ENCODE measurements around the gene VN1R4.
"Not testable (repeated sequence)": the region's sequence is repeated elsewhere in the genome, so short reads cannot be mapped to it uniquely, and the experiment has no call there.

The VN1R4 gene, protein sequence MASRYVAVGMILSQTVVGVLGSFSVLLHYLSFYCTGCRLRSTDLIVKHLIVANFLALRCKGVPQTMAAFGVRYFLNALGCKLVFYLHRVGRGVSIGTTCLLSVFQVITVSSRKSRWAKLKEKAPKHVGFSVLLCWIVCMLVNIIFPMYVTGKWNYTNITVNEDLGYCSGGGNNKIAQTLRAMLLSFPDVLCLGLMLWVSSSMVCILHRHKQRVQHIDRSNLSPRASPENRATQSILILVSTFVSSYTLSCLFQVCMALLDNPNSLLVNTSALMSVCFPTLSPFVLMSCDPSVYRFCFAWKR

DNA sequence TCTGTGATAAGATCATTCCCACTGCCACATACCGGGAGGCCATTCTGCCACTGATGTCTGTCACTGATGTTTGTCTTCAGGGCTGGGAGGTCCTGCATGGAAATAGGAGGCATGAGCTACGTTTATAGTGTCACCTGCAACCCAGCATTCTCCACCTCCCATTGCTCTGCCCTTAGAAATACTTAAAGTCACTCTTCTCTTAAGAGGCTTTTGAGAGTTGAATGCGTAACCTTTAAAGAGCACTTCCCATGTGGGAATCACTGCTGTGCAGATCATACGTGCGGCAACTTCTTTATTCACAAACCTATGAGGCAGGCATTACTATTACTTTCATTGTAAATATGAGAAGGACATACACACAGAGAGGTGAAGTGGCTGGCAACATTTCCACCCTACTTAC is at the start of gene VN1R4:
TSS of gene VN1R4 (minus strand) at position 101 of the 400 bp plus-strand sequence. CDS start at position 43, 58 bp downstream.
- DNase-seq (ENCODE audit: low read depth) = not testable (repeated sequence)

DNA sequence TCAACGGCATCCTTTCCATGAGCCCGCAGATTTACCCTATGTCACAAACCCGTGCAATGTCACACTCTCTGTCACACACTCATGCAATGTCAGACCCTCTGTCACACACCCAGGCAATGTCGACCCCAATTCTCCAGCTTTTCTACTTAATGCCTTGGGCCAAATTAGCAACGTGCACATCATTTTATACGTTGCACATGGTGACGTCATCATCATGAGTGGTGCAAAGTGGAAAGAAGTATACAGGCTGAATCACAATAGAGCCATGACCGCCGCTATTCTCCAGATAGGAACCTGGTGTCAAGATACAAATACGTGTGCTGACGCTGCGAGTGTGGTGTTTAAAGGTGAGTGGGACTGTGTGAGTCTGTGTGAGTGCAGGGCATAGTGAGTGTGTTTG is 44.4 kb upstream of the VN1R4 start:
- DNase-seq (ENCODE audit: low read depth) = no peak

DNA sequence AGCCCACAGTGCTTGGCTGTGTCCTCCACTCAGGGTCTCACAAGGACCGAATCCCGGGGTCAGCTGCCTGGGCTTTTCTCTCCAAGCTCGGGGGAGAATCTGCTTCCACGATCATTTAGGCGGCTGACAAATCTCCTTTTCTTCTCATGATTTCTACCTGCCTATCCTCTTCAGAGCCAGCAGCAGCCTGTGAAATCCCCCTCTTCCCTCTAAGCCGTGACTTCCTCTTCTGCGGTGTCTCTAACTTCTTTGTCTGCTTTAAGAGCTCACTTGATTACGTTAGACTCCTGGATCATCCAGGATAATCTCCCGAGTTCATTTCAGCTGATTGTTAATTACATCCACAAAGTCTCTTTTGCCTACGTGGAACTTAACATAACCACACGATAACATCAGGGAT is 43.5 kb upstream of the VN1R4 start:
- no peak for DNase-seq (ENCODE audit: low read depth)

DNA sequence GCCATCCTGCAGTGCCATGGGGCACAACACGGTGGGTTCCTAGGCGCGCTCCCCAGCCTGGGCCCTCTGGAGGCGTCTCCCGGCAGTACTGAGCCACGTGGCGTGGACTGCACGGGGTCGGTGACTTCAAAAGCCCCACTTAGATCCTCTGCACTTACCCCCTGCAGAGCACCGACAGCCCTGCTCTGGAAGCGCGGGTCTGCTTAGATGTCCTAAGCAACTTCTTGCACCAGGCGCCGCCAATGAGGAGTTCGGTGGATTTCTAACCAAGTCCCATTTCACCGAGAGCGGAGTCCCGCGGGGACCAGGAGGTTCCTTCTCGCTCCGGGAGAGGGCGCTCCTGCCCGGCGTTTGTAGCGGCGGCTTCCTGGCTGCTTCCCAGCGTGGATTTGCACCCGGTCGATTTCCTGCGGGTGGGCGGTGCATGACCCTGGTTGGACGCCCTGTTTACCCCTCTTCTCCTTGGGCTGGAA is 40.9 kb upstream of the VN1R4 start:
- no peak for DNase-seq (ENCODE audit: low read depth)

DNA sequence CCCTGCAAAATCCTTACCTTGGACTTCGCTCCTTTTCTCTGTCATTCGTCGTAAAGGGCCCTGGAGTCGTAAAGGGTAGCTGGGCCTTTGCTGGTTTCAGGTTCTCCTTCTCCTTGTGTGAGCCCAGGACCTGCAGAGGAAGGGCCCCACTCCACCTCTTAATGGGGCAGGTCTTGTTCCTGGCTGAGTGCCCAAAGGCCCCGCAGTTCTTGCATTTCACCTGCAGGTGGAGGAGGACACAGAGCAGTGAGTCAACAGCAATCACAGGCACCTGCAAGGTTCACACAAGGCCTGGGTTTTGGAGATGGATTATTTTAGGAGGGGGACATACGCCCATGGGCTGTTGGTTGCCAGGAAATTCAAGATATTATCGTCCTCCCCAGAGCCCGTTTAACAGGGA is 33.8 kb upstream of the VN1R4 start:
- DNase-seq (ENCODE audit: low read depth) = not testable (repeated sequence)

DNA sequence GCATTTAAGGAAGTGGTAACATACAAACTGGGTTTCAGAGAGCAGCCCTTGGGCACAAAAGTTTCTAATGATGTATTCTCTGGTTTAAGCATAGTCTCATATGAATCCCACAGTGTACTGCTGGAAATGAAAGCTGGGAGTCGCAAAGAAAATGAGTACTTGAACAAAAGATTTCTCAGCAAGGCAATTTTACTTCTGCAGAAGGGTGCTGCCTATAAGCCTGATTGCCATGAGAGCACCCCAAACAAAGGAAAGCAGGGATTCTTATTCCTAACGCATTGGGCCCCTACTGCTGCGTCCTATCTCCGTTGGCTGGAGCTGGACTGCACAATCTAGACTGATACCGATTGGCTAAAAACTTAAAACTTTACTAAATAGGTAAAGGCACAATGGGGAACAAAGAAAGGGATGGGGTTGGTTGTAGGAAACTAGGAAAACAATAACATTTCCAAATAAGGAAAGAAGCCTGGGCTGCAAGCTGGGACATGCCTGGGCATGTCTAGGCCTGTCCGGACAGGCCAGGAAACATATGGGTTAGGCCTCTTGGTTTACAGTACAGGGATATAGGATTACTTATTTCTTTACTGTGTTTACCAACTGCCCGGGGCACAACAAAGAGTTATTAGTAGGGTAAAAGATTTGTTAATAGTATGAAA is 27.4 kb upstream of the VN1R4 start:
- no peak for DNase-seq (ENCODE audit: low read depth)

DNA sequence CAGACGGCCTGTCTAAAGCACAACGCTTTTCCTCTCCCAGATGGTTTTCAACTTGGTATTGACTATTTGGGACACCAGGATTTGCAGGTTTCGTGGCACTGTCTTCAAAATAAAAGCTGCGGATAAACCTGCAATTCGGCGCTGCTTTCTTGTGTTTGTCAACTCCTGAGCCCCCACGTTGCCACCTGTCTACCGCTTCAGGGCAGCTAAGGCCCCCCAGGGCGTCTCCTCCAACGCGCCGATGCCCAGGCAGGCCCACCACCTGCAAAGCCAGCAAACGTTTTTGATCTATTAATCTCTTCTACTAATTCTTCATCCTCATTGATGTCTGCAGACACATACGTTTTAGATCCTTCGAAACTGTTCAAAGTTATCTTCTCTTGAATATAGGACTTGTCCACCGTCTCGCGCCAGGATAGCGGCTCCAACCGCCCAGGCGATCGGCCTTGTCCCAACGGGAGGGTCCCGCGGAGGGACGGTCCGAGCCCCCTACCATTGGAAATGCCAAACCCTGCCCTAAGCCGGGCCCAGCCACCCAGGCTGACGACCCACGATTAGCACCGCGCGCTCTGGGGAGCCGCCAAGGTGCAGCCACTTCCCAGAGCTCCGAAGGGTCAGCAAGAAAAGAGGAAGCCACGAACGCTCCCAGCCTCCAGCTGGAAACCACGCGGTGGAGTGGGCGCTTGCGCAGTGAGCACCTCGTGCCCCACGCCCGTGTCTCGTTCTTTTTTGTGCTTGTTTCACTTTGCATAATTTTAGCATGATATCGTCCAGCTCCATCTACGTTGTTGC is 23.4 kb upstream of the VN1R4 start:
- DNase-seq (ENCODE audit: low read depth) = no peak

DNA sequence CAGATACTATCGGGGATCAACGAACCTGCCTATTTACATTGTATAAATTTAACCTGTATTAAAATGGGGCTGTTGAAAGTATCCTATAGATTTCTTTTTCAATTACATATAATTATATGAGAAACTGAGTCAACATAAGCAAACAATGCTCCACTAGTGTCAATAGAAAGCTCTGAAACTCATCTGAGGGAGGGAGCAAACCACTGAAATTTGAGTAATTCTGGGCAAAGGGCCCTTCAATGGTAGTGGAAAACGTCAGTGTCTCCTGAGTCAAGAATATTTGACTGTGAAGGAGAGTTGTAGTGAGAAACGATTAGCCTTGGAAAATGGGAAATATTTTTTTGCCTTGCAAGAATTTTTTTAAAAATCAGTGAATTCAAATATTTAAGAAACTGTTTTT is 17.6 kb upstream of the VN1R4 start:
- no peak for DNase-seq (ENCODE audit: low read depth)

DNA sequence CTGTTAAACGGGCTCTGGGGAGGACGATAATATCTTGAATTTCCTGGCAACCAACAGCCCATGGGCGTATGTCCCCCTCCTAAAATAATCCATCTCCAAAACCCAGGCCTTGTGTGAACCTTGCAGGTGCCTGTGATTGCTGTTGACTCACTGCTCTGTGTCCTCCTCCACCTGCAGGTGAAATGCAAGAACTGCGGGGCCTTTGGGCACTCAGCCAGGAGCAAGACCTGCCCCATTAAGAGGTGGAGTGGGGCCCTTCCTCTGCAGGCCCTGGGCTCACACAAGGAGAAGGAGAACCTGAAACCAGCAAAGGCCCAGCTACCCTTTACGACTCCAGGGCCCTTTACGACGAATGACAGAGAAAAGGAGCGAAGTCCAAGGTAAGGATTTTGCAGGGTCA is 14.4 kb upstream of the VN1R4 start:
- not testable (repeated sequence) for DNase-seq (ENCODE audit: low read depth)

DNA sequence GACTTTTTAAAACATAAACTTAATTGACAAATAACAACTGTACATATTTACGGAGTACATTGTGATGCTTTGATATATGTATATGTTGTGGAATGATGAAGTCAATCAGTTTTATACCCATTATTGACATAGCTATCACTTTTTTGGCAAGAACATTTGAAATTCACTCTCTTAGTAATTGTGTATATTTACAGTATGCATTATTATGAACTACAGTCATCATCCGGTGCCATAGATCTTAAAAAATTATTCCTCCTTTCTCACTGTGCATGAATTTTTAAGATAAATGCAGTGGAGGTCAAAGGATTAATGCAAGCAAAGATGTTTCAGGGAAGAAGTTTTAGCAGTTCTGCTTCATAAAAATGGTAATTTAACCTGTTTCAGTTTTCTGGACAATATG is 8.0 kb upstream of the VN1R4 start:
- no peak for DNase-seq (ENCODE audit: low read depth)

DNA sequence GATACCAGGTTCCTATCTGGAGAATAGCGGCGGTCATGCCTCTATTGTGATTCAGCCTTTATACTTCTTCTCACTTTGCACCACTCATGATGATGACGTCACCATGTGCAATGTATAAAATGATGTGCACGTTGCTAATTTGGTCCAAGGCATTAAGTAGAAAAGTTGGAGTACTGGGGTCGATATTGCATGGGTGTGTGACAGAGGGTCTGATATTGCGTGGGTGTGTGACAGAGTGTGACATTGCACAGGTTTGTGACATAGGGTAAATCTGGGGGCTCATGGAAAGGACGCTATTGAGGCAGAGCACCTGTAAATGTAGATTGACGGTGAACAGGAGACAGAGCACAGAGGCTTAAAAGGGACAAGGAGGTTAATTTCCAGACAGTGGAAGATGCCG is 4.5 kb upstream of the VN1R4 start:
- no peak for DNase-seq (ENCODE audit: low read depth)

DNA sequence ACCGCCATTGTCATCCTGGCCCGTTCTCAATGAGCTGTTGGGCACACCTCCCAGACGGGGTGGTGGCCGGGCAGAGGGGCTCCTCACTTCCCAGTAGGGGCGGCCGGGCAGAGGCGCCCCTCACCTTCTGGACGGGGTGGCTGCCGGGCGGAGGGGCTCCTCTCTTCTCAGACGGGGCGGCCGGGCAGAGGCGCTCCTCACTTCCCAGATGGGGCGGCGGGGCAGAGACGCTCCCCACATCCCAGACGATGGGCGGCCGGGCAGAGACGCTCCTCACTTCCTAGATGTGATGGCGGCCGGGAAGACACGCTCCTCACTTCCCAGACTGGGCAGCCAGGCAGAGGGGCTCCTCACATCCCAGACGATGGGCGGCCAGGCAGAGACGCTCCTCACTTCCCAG is 2.3 kb upstream of the VN1R4 start:
- DNase-seq (ENCODE audit: low read depth) = not testable (repeated sequence)

DNA sequence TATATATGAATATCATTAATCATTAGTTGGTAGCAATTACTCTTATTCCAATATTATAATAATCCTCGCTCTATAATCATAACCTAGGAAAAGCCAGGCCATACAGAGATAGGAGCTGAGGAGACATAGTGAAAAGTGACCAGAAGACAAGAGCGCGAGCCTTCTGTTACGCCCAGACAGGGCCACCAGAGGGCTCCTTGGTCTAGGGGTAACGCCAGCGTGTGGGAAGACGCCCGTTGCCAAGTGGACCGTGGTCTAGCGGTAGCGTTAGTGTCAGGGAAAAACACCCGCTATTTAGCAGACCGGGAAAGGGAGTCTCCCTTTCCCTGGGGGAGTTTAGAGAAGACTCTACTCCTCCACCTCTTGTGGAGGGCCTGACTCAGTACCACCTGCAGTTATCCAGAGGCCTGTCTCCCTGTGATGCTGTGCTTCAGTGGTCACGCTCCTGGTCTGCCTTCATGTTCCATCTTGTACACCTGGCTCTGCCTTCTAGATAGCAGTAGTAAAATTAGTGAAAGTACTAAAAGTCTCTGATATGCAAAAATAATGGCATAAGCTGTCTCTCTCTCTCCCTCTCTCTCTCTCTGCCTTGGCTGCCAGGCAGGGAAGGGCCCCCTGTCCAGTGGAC is 9.7 kb downstream of the VN1R4 start, which contains the start of gene VN1R2:
TSS of gene VN1R2 (plus strand) at position 578 of the 628 bp plus-strand sequence. CDS start 84 bp downstream, outside the sequence.
- DNase-seq (ENCODE audit: low read depth) = not testable (repeated sequence)

DNA sequence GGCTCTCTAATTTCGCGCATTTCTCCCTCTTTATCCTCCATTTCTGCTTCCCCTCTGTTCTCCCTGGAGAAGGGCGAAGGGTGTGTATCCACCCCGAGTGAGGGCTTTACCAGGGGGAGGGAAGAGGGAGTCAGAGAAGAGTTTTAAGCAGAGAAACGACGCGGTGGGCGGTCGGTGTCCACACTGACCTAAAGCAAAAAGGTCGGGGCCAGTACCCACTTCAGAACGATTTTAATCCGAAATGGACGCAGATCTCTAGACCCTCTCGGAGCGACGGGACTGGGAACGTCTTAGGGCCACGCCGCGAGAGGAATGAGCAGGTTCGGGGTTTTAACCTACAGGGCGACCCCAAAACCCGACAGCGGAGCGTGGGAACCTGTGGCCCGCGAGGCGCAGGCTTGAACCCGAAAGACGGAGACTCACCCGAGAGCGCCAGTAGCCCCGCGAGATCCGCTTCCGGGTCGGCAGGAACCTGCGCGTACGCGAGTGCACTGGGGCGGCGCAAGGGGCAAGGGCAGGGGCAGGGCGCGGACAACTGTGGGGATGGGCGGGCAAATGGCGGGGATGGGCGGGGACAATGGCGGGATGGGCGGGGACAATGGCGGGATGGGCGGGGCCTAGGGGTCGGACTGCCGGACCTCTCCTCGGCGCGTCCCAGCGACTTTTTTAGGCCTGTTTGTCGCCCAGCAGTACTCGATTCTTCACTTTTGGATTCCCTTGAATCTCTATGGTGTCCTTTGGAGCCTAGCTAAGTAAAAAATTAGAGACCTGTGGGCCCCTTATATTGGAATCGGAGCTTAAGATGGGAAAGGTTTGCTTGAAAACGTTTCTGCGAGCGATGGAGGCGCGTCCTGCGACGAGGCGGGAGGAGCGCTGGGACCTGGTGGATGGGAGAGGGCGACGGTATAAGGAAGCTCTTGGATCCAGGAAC is 12.8 kb downstream of the VN1R4 start, which contains the start of gene ZNF677:
TSS of gene ZNF677 (minus strand) at position 463 of the 931 bp plus-strand sequence. CDS start 3,323 bp downstream, outside the sequence.
- DNase-seq (ENCODE audit: low read depth) = peak; percentile 77

DNA sequence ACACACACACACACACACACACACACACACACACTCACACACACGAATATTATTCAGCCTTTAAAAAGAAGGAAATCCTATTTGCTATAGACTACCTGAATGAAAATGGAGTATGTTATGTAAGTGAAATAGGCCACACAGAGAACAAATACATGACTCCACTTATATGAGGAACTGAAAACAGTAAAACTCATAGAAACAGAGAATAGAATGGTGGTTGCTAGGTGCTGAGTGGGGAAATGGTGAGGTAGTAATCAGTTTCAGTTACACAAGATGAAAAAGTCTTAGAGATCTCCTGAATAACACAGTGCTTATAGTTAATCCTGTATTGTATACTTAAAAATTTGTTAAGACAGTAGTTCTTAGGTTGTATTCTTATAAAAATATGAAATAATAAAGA is 21.0 kb downstream of the VN1R4 start:
- DNase-seq (ENCODE audit: low read depth) = no peak

DNA sequence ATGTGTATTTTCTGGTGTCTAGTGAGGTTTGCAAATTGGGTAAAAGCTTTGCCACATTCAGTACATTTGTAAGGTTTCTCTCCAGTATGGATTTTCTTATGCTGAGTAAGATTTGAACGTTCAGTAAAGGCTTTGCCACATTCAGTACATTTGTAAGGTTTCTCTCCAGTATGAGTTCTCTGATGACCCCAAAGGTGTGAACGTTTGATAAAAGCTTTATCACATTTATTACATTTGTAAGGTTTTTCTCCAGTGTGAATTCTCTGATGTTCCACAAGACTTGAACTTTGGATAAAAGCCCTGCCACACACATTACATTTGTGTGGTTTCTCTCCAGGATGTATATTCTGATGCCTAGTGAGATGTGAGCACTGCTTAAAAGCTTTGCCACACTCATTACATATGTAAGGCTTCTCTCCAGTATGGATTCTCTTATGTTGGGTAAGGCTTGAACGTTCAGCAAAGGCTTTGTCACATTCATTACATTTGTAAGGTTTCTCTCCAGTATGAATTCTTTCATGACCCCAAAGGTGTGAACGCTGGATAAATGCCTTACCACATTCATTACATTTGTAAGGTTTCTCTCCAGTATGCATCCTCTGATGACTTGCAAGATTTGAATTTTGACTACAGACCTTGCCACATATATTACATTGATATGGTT is 30.3 kb downstream of the VN1R4 start:
- DNase-seq (ENCODE audit: low read depth) = no peak

DNA sequence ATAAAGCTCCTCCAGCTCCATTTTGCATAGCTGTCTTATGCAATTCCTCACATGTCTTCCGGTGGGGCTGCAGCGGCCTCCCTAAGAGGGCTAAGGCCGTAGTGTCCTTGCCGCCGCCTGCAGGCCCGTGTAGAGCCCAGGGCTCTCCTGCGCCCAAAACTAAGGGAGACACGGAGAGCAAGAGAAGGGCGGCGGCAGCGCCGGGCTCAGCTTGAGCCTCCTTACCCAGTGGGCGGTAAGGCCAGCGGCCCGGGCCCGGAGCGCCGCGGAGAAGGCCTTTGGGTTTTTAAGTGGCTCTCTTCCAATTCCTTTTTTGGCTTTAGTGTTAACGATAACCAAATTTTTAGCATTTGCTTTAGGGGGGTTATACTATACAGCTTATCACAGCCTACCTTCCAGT is 42.9 kb downstream of the VN1R4 start:
- DNase-seq (ENCODE audit: low read depth) = no peak

DNA sequence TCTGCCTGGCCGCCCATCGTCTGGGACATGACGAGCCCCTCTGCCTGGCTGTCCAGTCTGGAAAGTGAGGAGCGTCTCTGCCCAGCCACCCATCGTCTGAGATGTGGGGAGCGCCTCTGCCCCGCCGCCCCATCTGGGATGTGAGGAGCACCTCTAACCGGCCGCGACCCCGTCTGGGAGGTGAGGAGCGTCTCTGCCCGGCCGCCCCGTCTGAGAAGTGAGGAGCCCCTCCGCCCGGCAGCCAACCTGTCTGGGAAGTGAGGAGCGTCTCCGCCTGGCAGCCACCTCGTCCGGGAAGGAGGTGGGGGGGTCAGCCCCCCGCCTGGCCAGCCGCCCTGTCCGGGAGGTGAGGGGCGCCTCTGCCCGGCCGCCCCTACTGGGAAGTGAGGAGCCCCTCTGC is 44.8 kb downstream of the VN1R4 start:
- not testable (repeated sequence) for DNase-seq (ENCODE audit: low read depth)

All from fibroblast of the conjunctiva (primary cell).